ES-I3 (cell line): ENCODE data around the gene NELL1.

ENCODE experiments used
- H3K36me3 ChIP-seq: 2 replicates; pipeline ENCODE4 v1.6.1; 2013; ENCODE audit warnings: mild to moderate bottlenecking, low read length, control low read depth, moderate library complexity; ENCODE audit not compliant: insufficient read depth
- H3K4me1 ChIP-seq: 2 replicates; pipeline ENCODE4 v1.6.1; 2013; ENCODE audit warnings: mild to moderate bottlenecking, control low read depth, low read length; ENCODE audit not compliant: insufficient read depth
- H3K9ac ChIP-seq: 2 replicates; pipeline ENCODE4 v1.6.1; 2013; ENCODE audit warnings: low read depth, mild to moderate bottlenecking, low read length, moderate library complexity
- H3K9me3 ChIP-seq: 2 replicates; pipeline ENCODE4 v1.6.1; 2013; ENCODE audit warnings: mild to moderate bottlenecking, low read length, moderate library complexity; ENCODE audit not compliant: control insufficient read depth, insufficient read depth

NELL1 gene

DNA sequence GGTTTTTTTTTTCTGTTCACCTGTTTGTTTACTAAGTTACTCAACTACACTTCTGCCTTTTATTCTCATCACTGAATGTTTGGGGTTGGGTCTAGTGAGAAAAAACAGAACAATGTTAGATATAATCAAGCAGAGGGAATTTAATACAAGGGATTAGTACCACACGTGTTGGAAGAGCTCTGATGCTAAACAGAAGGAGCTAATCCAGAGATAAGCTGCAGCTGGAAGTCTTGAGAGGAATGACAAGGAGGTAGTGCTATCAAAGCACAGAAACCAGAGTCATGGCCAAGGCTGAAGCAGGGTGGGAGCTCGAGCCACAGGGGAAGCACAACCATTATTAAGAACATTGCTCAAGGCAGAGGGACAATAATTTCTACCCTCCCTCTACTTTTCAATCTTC is 919.4 kb downstream of the NELL1 start:
- no peak overlapping the region for H3K9ac ChIP-seq
- H3K36me3 ChIP-seq, result no peaks in the 10 kb centered on the region
- no peaks in the 10 kb centered on the region for H3K9me3 ChIP-seq
- no peaks in the 10 kb centered on the region for H3K4me1 ChIP-seq

- H3K9ac ChIP-seq, result no peak overlapping the region
- H3K36me3 ChIP-seq, result no peaks in the 10 kb centered on the region
- no peaks in the 10 kb centered on the region for H3K9me3 ChIP-seq
- no peaks in the 10 kb centered on the region for H3K4me1 ChIP-seq
These were observed 933.3 kb downstream of the NELL1 start for GRCh38 chr11:21602699-21603098.

GRCh38 chr11:21603886-21604285 is 934.5 kb downstream of the NELL1 start:
- Histone ChIP-seq H3K9me3 (no peaks in the 10 kb centered on the region), H3K9ac (no peak overlapping the region), H3K4me1 (no peaks in the 10 kb centered on the region), H3K36me3 (no peaks in the 10 kb centered on the region)

GRCh38 chr11:21604564-21604963 is 935.2 kb downstream of the NELL1 start:
- Histone ChIP-seq H3K4me1 (no peaks in the 10 kb centered on the region), H3K36me3 (no peaks in the 10 kb centered on the region), H3K9me3 (no peaks in the 10 kb centered on the region), H3K9ac (no peak overlapping the region)

- Histone ChIP-seq H3K4me1 (no peaks in the 10 kb centered on the region), H3K36me3 (no peaks in the 10 kb centered on the region), H3K9ac (no peak overlapping the region), H3K9me3 (no peaks in the 10 kb centered on the region)
These were observed 942.9 kb downstream of the NELL1 start for GRCh38 chr11:21612326-21612725.

- no peaks in the 10 kb centered on the region for H3K36me3 ChIP-seq
- no peaks in the 10 kb centered on the region for H3K4me1 ChIP-seq
- no peak overlapping the region for H3K9ac ChIP-seq
- no peaks in the 10 kb centered on the region for H3K9me3 ChIP-seq
These were observed 945.6 kb downstream of the NELL1 start for GRCh38 chr11:21614961-21615360.

DNA sequence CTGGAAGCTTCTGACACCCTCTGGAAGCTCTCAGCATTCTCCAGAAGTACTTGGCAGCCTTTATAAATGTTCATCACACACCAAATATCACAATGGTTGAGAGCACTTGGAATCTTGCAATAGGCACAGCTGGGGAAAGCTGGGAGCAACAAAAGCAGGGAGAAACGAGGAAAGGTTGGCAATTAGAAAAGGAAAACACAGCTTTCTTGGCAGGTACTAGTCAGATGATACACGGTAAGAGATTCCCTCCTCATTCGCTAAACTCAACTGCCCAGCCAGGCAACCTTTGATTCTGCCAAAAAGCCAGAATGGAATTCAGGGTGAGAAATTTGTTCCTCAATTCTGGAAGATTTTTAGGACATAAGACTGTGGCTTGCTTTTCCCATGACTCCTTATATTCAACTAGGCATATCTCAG is 946.6 kb downstream of the NELL1 start:
- Histone ChIP-seq H3K4me1 (no peaks in the 10 kb centered on the region), H3K9ac (no peak overlapping the region), H3K9me3 (no peaks in the 10 kb centered on the region), H3K36me3 (no peaks in the 10 kb centered on the region)

GRCh38 chr11:21622566-21622965 is 953.2 kb downstream of the NELL1 start:
- Histone ChIP-seq H3K9me3 (no peaks in the 10 kb centered on the region), H3K36me3 (no peaks in the 10 kb centered on the region), H3K4me1 (no peaks in the 10 kb centered on the region), H3K9ac (no peak overlapping the region)

- no peaks in the 10 kb centered on the region for H3K36me3 ChIP-seq
- H3K9me3 ChIP-seq, result no peaks in the 10 kb centered on the region
- H3K9ac ChIP-seq, result no peak overlapping the region
- H3K4me1 ChIP-seq, result no peaks in the 10 kb centered on the region
These were observed 953.6 kb downstream of the NELL1 start for GRCh38 chr11:21622995-21623394.
